A673 (cell line): ENCODE data around the gene SLC2A6.

Experiments
- CTCF ChIP-seq: fragments of 300-800, 200-600 bp; sonication (generic); conservative IDR thresholded peaks from 2 replicates; pipeline ENCODE4 v1.5.1; 2017; ENCODE audit warnings: low read depth, mild to moderate bottlenecking, antibody characterized with exemption, low read length, moderate library complexity, mixed read lengths
- EZH2 ChIP-seq: fragments of 200-600 bp; sonication (generic); IDR thresholded peaks from 2 replicates; pipeline ENCODE4 v1.6.1; 2017; ENCODE audit warnings: borderline replicate concordance, low read depth, mild to moderate bottlenecking, mixed read lengths, antibody characterized with exemption, low read length; ENCODE audit not compliant: poor library complexity, severe bottlenecking

GRCh38 chr9:133493845-133494540, 15.1 kb upstream of the SLC2A6 start:
- TF ChIP-seq CTCF (no peak), EZH2 (no peak)
